HEK293 (cell line): ENCODE data around the gene FXYD5.

ENCODE experiments used
- GLI2 ChIP-seq: fragments of 450-650 bp; formaldehyde crosslinking; IDR thresholded peaks from 2 replicates; pipeline ENCODE4; 2017; ENCODE audit warnings: missing biosample characterization, missing genetic modification characterization, low read depth, borderline replicate concordance
- SCRT1 ChIP-seq: fragments of 450-650 bp; formaldehyde crosslinking; IDR thresholded peaks from 2 replicates; pipeline ENCODE4 v1.5.1; 2016; ENCODE audit warnings: missing biosample characterization, missing genetic modification characterization, borderline replicate concordance
- SP2 ChIP-seq: fragments of 450-650 bp; formaldehyde crosslinking; IDR thresholded peaks from 2 replicates; pipeline ENCODE4 v1.5.1; 2016; ENCODE audit warnings: missing biosample characterization, missing genetic modification characterization
- ZEB2 ChIP-seq: fragments of 450-650 bp; formaldehyde crosslinking; IDR thresholded peaks from 2 replicates; pipeline ENCODE4 v1.5.1; 2016; ENCODE audit warnings: missing biosample characterization, missing genetic modification characterization
- ZNF155 ChIP-seq: fragments of 450-650 bp; formaldehyde crosslinking; IDR thresholded peaks from 2 replicates; pipeline ENCODE4 v1.5.1; 2016; ENCODE audit warnings: missing biosample characterization, missing genetic modification characterization
- ZNF157 ChIP-seq: fragments of 450-650 bp; formaldehyde crosslinking; IDR thresholded peaks from 2 replicates; pipeline ENCODE4 v1.5.1; 2016; ENCODE audit warnings: missing biosample characterization, missing genetic modification characterization
- ZNF19 ChIP-seq: fragments of 450-650 bp; formaldehyde crosslinking; IDR thresholded peaks from 2 replicates; pipeline ENCODE4; 2016; ENCODE audit warnings: missing biosample characterization, missing genetic modification characterization, low read depth
- ZNF221 ChIP-seq: fragments of 450-650 bp; formaldehyde crosslinking; IDR thresholded peaks from 2 replicates; pipeline ENCODE4 v1.5.1; 2017; ENCODE audit warnings: missing biosample characterization, missing genetic modification characterization, borderline replicate concordance
- ZNF23 ChIP-seq: fragments of 450-650 bp; formaldehyde crosslinking; IDR thresholded peaks from 2 replicates; pipeline ENCODE4 v1.5.1; 2016; ENCODE audit warnings: missing biosample characterization, missing genetic modification characterization, borderline replicate concordance
- ZNF24 ChIP-seq: fragments of 450-650 bp; formaldehyde crosslinking; IDR thresholded peaks from 2 replicates; pipeline ENCODE4 v1.5.1; 2016; ENCODE audit warnings: missing biosample characterization, missing genetic modification characterization
- ZNF248 ChIP-seq: fragments of 450-650 bp; formaldehyde crosslinking; IDR thresholded peaks from 2 replicates; pipeline ENCODE4 v1.5.1; 2017; ENCODE audit warnings: missing biosample characterization, missing genetic modification characterization
- ZNF274 ChIP-seq, 2 experiments: fragments of 200-500 bp in 1 of 2; fragments of 450-650 bp in 1 of 2; sonication (Bioruptor generic) in 1 of 2; formaldehyde crosslinking in 1 of 2; IDR thresholded peaks; 2 replicates each; pipeline versions ENCODE4 v1.5.1 to v1.6.1; 2014 to 2016; ENCODE audit warnings: borderline replicate concordance in 1 of 2, inconsistent platforms in 1 of 2, low read length in 1 of 2, missing biosample characterization in 1 of 2, missing genetic modification characterization in 1 of 2
- ZNF280D ChIP-seq: fragments of 450-650 bp; formaldehyde crosslinking; IDR thresholded peaks from 2 replicates; pipeline ENCODE4 v1.5.1; 2016; ENCODE audit warnings: missing biosample characterization, missing genetic modification characterization
- ZNF302 ChIP-seq: fragments of 450-650 bp; formaldehyde crosslinking; IDR thresholded peaks from 2 replicates; pipeline ENCODE4 v1.5.1; 2016; ENCODE audit warnings: missing biosample characterization, missing genetic modification characterization, low read depth
- ZNF311 ChIP-seq: fragments of 450-650 bp; formaldehyde crosslinking; IDR thresholded peaks from 2 replicates; pipeline ENCODE4 v1.5.1; 2017; ENCODE audit warnings: missing biosample characterization, missing genetic modification characterization, borderline replicate concordance
- ZNF530 ChIP-seq: fragments of 450-650 bp; formaldehyde crosslinking; IDR thresholded peaks from 2 replicates; pipeline ENCODE4 v1.5.1; 2016; ENCODE audit warnings: low read depth, missing biosample characterization, missing genetic modification characterization
- ZNF544 ChIP-seq: fragments of 450-650 bp; formaldehyde crosslinking; IDR thresholded peaks from 2 replicates; pipeline ENCODE4 v1.5.0; 2017; ENCODE audit warnings: missing biosample characterization, missing genetic modification characterization
- ZNF639 ChIP-seq: fragments of 450-650 bp; formaldehyde crosslinking; IDR thresholded peaks from 2 replicates; pipeline ENCODE4 v1.5.1; 2016; ENCODE audit warnings: missing biosample characterization, missing genetic modification characterization
- ZNF747 ChIP-seq: fragments of 450-650 bp; formaldehyde crosslinking; IDR thresholded peaks from 2 replicates; pipeline ENCODE4 v1.5.1; 2016; ENCODE audit warnings: missing biosample characterization, missing genetic modification characterization
- ZNF76 ChIP-seq: fragments of 450-650 bp; formaldehyde crosslinking; IDR thresholded peaks from 2 replicates; pipeline ENCODE4; 2016; ENCODE audit warnings: low read depth, missing biosample characterization, missing genetic modification characterization, borderline replicate concordance
- ZNF792 ChIP-seq: fragments of 450-650 bp; formaldehyde crosslinking; IDR thresholded peaks from 2 replicates; pipeline ENCODE4 v1.5.1; 2016; ENCODE audit warnings: missing biosample characterization, missing genetic modification characterization
- ZNF837 ChIP-seq: fragments of 450-650 bp; formaldehyde crosslinking; IDR thresholded peaks from 2 replicates; pipeline ENCODE4 v1.5.1; 2016; ENCODE audit warnings: missing biosample characterization, missing genetic modification characterization
- ZSCAN30 ChIP-seq: fragments of 450-650 bp; IDR thresholded peaks from 2 replicates; pipeline ENCODE4 v1.5.1; 2018; ENCODE audit warnings: missing biosample characterization, mild to moderate bottlenecking, missing genetic modification characterization, moderate library complexity
- ZSCAN5A ChIP-seq: fragments of 450-650 bp; formaldehyde crosslinking; IDR thresholded peaks from 2 replicates; pipeline ENCODE4 v1.5.1; 2016; ENCODE audit warnings: missing biosample characterization, missing genetic modification characterization
- TF ChIP-seq, protein P1 (sequence below): fragments of 450-650 bp; IDR thresholded peaks from 2 replicates; pipeline ENCODE4 v1.5.1; 2018; ENCODE audit warnings: missing biosample characterization, mild to moderate bottlenecking, missing genetic modification characterization
- TF ChIP-seq, protein P2 (sequence below): sonication (generic); formaldehyde crosslinking; IDR thresholded peaks from 2 replicates; pipeline ENCODE4 v1.8.1; 2022; ENCODE audit warnings: mild to moderate bottlenecking, moderate library complexity, missing genetic modification reagents
- TF ChIP-seq, protein P3 (sequence below): fragments of 450-650 bp; formaldehyde crosslinking; conservative IDR thresholded peaks from 2 replicates; pipeline ENCODE4 v1.5.1; 2016; ENCODE audit warnings: low read depth, missing biosample characterization, missing genetic modification characterization

Gene FXYD5

DNA sequence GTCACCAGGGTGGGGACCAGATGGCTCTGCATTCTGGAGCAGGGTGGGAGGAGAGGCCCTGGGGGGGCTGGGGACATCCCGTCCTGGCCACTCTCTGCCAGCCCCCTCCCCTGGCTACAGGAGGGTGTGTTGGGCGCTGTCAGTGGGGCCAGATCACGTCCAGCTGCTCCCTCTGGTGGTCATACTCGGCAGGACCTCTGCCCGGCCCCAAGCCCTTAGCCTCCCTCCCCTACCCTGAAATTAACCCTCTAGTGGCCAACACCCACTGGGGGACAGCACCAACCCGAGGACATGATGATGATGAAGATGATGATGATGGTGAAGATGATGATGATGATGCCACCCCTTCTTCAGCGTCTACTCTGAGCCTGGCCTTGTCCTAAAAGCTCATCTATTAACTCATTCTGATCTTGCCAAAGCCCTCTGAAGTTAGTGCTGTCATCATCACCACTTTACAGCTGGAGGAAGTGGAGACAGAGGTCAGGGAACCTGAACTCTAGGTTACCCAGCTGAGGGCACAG, 19.1 kb upstream of the FXYD5 start (continued):
- TF ChIP-seq ZNF792 (tag by site-specific recombination) (no peak), ZNF23 (tag by site-specific recombination) (no peak), ZEB2 (tag by site-specific recombination) (peak; percentile 86), ZNF19 (tag by site-specific recombination) (no peak), GLI2 (tag by site-specific recombination) (no peak), ZNF280D (tag by site-specific recombination) (peak; percentile 90), ZSCAN5A (tag by site-specific recombination) (no peak), ZNF248 (tag by site-specific recombination) (no peak), ZNF639 (peak; percentile 82; the same call in 1 of the 2 replicates), ZNF311 (tag by site-specific recombination) (no peak), ZNF157 (no peak), ZNF837 (tag by site-specific recombination) (no peak), ZNF24 (tag by site-specific recombination) (peak; percentile 80; the same call in 1 of the 2 replicates), ZSCAN30 (tag by site-specific recombination) (peak; percentile 86; the same call in 1 of the 2 replicates), ZNF747 (tag by site-specific recombination) (no peak), ZNF221 (tag by site-specific recombination) (no peak), SCRT1 (tag by site-specific recombination) (no peak), ZNF155 (tag by site-specific recombination) (no peak), ZNF530 (tag by site-specific recombination) (no peak), ZNF544 (tag by site-specific recombination) (no peak), ZNF274 (IDR thresholded peaks at IDR 0.05; ENCODE audit: low read length) (no peak), ZNF274 (tag by site-specific recombination; IDR thresholded peaks at IDR 0.05; ENCODE audit: borderline replicate concordance) (no peak), SP2 (tag by site-specific recombination) (peak; percentile 7; the same call in 1 of the 2 replicates), ZNF76 (tag by site-specific recombination) (0 out of 2 replicates have a peak, but pooled peaks have one; percentile 23), ZNF302 (tag by site-specific recombination) (no peak)
- TF ChIP-seq, protein P1, sequence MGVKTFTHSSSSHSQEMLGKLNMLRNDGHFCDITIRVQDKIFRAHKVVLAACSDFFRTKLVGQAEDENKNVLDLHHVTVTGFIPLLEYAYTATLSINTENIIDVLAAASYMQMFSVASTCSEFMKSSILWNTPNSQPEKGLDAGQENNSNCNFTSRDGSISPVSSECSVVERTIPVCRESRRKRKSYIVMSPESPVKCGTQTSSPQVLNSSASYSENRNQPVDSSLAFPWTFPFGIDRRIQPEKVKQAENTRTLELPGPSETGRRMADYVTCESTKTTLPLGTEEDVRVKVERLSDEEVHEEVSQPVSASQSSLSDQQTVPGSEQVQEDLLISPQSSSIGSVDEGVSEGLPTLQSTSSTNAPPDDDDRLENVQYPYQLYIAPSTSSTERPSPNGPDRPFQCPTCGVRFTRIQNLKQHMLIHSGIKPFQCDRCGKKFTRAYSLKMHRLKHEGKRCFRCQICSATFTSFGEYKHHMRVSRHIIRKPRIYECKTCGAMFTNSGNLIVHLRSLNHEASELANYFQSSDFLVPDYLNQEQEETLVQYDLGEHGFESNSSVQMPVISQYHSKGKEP = no peak
- TF ChIP-seq, protein P2, sequence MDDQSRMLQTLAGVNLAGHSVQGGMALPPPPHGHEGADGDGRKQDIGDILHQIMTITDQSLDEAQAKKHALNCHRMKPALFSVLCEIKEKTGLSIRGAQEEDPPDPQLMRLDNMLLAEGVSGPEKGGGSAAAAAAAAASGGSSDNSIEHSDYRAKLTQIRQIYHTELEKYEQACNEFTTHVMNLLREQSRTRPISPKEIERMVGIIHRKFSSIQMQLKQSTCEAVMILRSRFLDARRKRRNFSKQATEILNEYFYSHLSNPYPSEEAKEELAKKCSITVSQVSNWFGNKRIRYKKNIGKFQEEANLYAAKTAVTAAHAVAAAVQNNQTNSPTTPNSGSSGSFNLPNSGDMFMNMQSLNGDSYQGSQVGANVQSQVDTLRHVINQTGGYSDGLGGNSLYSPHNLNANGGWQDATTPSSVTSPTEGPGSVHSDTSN (CRISPR knock-in tag) = no peak
- TF ChIP-seq, protein P3, sequence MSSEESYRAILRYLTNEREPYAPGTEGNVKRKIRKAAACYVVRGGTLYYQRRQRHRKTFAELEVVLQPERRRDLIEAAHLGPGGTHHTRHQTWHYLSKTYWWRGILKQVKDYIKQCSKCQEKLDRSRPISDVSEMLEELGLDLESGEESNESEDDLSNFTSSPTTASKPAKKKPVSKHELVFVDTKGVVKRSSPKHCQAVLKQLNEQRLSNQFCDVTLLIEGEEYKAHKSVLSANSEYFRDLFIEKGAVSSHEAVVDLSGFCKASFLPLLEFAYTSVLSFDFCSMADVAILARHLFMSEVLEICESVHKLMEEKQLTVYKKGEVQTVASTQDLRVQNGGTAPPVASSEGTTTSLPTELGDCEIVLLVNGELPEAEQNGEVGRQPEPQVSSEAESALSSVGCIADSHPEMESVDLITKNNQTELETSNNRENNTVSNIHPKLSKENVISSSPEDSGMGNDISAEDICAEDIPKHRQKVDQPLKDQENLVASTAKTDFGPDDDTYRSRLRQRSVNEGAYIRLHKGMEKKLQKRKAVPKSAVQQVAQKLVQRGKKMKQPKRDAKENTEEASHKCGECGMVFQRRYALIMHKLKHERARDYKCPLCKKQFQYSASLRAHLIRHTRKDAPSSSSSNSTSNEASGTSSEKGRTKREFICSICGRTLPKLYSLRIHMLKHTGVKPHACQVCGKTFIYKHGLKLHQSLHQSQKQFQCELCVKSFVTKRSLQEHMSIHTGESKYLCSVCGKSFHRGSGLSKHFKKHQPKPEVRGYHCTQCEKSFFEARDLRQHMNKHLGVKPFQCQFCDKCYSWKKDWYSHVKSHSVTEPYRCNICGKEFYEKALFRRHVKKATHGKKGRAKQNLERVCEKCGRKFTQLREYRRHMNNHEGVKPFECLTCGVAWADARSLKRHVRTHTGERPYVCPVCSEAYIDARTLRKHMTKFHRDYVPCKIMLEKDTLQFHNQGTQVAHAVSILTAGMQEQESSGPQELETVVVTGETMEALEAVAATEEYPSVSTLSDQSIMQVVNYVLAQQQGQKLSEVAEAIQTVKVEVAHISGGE (tag by site-specific recombination) = no peak
